Kidney (tissue), 14 donors: ENCODE data around the gene MSX1. TPM values are rescaled to one million over a fixed set of nuclear protein-coding genes. Genes with fewer than 3 reads are reported as not detected.
A peak's percentile ranks its signal among the peaks of the same experiment; 100 is the strongest.

Experiments
- DNase-seq, 5 donors: peaks; one replicate each; pipeline ENCODE4 v3.0.0-alpha.2; 2013 to 2020
- FAIRE-seq: peaks from 2 replicates; lab custom pipeline; 2012; peaks lifted over from hg19 to GRCh38; lab: Jason Lieb, UNC
- H3K27ac ChIP-seq, 2 donors: one replicate each; pipeline ENCODE4 v1.7.0; 2013; ENCODE audit warnings: low read depth in 2 of 2, low read length in 2 of 2, inconsistent platforms in 1 of 2
- H3K27me3 ChIP-seq: one replicate; pipeline ENCODE4 v1.7.1; 2013; ENCODE audit warnings: low read length, inconsistent platforms; ENCODE audit not compliant: control insufficient read depth, insufficient read depth
- H3K36me3 ChIP-seq, 3 donors: one replicate each; pipeline versions ENCODE4 v1.7.0 to v1.7.1; 2013; ENCODE audit warnings: low read length in 3 of 3, control low read depth in 1 of 3, inconsistent platforms in 1 of 3; ENCODE audit not compliant: insufficient read depth in 3 of 3, control insufficient read depth in 2 of 3
- H3K4me1 ChIP-seq, 3 donors: one replicate each; pipeline versions ENCODE4 v1.7.0 to v1.7.1; 2013; ENCODE audit warnings: low read length in 3 of 3, inconsistent platforms in 1 of 3, low read depth in 1 of 3; ENCODE audit not compliant: control insufficient read depth in 2 of 3, insufficient read depth in 2 of 3
- H3K4me3 ChIP-seq, 3 donors: one replicate each; pipeline versions ENCODE4 v1.7.0 to v1.8.1; 2013; ENCODE audit warnings: low read length in 3 of 3, control low read depth in 1 of 3, inconsistent platforms in 1 of 3
- H3K9ac ChIP-seq, 3 donors: one replicate each; pipeline versions ENCODE4 v1.7.0 to v1.7.1; 2013; ENCODE audit warnings: low read length in 3 of 3, control low read depth in 1 of 3, inconsistent platforms in 1 of 3
- H3K9me3 ChIP-seq, 3 donors: one replicate each; pipeline versions ENCODE4 v1.7.0 to v1.7.1; 2013; ENCODE audit warnings: low read length in 3 of 3, control low read depth in 1 of 3, inconsistent platforms in 1 of 3; ENCODE audit not compliant: control insufficient read depth in 2 of 3, insufficient read depth in 1 of 3
- intact Hi-C: fragments of 100-400 bp; cut with DNase I; formaldehyde crosslinking; loops from one replicate; pipeline ENCODE4 v1.11.1; 2022
- polyA plus RNA-seq: library from polyadenylated mRNA; stranded (reverse); fragments of 350-450 nt; fragmentation: Illumina TruSeq; extraction: RNeasy Lipid Tissue Mini Kit (QIAGEN cat#74804); gene quantifications from one replicate; pipeline ENCODE4 v1.2.3, GENCODE V29; 2014; ENCODE audit warnings: low read depth, low replicate concordance; ENCODE audit not compliant: insufficient read depth
- total RNA-seq: library from RNA; stranded (reverse); fragmentation: NEBNext Ultra II Directional; extraction: Animal tissue kit (Norgen Biotek cat#: 25700); gene quantifications from one replicate; pipeline ENCODE4 v1.2.1, GENCODE V29; 2021
- TF ChIP-seq, protein P1 (sequence below): IDR thresholded peaks from 3 replicates; pipeline ENCODE4 v1.5.1; 2012; ENCODE audit warnings: mild to moderate bottlenecking, moderate library complexity, borderline replicate concordance; ENCODE audit not compliant: insufficient read depth; ENCODE audit errors: extremely low read depth
- donor health status: control.
- donor health status: control.
- donor health status: control.
- donor health status: control.
- donor health status: control.
- donor health status: DM: yes; HTN: yes; CAD: no.
- donor health status: Normal renal cell carcinoma (clear cell type).

Gene MSX1
- total and polyA plus RNA-seq, 2 donors from 2014 or later = 2.3 to 3.0 TPM

DNA sequence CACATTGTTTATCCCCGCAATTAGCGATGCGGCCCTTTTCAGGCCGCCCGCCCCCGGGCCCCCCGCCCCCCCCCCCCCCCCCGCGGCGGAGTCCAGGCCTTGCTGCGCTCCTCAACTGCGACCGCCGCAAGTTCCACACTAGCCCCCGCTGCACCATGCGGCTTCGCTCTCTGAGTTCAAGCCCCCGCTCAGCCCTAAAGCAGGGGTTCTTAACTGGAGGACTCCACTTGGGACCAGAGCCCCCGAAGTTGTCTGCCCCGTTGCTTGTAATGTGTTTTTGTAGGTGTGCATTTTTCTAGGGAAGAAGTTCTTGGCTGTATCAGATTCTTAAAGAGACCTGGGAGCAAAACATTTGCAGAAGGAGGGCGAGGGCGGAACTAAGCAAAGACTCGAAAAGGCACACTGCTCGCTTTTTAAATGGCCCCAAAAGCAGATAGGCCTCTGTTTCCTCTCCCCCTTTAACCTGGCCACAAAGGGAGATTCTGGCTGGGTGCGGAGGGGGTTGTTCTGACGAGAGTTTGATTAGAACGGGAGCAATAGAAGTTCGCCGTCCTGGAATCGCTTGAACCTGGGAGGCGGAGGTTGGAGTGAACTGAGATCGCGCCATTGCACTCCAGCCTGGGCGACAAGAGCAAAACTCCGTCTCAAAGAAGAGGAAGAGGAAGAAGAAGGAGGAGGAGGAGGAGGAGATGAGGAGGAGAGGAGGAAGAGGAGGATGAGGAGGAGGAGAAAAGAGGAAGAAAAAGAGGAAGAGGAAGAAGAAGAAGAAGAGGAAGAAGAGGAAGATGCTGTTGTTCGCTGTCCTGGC, 2.3 kb upstream of the MSX1 start:
- H3K27me3 ChIP-seq = peaks cover 71% of the 10 kb centered on the region
- no peak for FAIRE-seq
- intact Hi-C loops = no loop called here
- no peak overlapping the region for H3K4me3 ChIP-seq
- peaks cover 0 to 16% (median 12%) of the 10 kb centered on the region in 3 donors for H3K4me1 ChIP-seq
- H3K36me3 ChIP-seq = no peaks in the 10 kb centered on the region
- H3K27ac ChIP-seq = no peak overlapping the region
- H3K9ac ChIP-seq = no peak overlapping the region
- DNase-seq = no peak
- TF ChIP-seq, protein P1, sequence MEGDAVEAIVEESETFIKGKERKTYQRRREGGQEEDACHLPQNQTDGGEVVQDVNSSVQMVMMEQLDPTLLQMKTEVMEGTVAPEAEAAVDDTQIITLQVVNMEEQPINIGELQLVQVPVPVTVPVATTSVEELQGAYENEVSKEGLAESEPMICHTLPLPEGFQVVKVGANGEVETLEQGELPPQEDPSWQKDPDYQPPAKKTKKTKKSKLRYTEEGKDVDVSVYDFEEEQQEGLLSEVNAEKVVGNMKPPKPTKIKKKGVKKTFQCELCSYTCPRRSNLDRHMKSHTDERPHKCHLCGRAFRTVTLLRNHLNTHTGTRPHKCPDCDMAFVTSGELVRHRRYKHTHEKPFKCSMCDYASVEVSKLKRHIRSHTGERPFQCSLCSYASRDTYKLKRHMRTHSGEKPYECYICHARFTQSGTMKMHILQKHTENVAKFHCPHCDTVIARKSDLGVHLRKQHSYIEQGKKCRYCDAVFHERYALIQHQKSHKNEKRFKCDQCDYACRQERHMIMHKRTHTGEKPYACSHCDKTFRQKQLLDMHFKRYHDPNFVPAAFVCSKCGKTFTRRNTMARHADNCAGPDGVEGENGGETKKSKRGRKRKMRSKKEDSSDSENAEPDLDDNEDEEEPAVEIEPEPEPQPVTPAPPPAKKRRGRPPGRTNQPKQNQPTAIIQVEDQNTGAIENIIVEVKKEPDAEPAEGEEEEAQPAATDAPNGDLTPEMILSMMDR = no peak
- no peaks in the 10 kb centered on the region for H3K9me3 ChIP-seq

DNA sequence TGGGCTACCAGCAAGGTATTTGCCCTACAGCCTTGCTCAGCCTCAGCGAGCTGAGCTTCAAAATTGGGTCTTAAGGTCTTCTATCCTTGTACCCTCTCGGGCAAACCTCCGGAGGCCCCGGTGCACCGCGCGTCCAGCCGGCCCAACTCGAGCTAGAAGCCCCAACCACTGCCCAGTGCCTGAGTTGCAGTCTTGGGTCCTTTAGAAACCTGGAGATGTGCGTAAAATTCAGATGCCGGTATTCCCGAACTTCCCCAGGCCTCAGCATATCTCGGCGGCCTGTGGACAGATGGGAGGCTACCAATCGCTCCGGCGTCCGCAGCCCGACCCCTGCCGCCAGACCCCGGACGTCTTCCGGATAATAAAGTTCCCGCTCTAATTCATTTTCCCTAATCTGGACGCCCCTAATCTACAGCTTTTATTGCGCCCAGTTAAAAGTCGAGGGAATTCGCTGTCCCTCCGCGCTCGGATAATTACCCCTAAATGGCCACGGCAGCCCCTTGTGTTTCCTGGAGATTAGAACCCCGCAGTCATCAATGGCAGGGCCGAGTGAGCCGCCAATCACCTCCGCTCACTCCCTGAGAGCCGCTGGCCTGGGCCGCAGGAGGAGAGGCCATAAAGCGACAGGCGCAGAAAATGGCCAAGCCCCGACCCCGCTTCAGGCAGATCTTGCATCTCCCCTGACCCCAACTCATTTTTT, 1.5 kb upstream of the MSX1 start:
- DNase-seq (peak in 2 of 5 donors; percentile 47 to 68), FAIRE-seq (no peak)
- H3K27ac ChIP-seq = no peak overlapping the region
- H3K4me3 ChIP-seq = no peak overlapping the region
- no peaks in the 10 kb centered on the region for H3K36me3 ChIP-seq
- TF ChIP-seq, protein P1 = no peak
- no peaks in the 10 kb centered on the region for H3K9me3 ChIP-seq
- intact Hi-C loops = no loop called here
- H3K9ac ChIP-seq = no peak overlapping the region
- peaks cover 0 to 12% (median 11%) of the 10 kb centered on the region in 3 donors for H3K4me1 ChIP-seq
- H3K27me3 ChIP-seq = peaks cover 68% of the 10 kb centered on the region

DNA sequence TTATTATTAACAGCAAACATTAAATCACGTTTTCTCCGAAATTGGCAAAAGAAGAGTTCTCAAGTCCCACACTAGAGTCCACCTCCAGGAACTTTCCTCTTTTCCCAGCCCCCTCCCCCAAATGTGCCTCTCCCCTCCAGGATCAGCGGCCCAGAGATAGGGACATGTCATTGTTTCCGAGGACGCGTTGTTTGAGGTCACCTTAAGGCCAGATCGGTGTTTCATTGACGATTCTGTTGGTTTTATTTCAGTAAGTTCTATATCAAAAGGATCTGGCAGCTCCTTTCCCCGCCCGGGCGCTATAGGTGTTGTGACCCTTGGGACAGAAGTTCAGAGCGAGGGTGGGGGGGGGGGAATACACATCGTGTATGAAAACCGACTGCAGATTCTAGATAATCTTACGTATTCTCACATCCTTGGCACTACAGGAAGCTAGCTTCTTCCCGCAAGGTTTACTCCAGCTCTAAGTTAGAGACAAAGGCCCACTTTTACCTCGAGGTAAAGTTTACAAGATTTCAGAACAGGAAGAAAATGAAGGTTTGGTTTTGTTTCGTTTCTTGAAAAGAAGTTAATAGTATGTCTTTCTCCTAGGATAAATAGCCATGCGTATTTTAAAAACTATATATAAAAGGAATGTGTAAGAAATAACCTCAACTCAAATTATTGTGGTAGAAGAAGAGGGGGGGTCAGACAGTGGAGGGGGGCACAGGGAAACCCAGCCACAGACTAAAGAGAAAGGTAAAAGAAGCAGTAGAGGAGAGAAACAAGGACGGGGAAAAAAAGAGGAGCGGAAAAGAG, 739 bp upstream of the MSX1 start:
- intact Hi-C loops = no loop called here
- peak overlapping the region in 2 of 3 donors; percentile 34 to 51 for H3K4me3 ChIP-seq
- H3K27me3 ChIP-seq = peaks cover 68% of the 10 kb centered on the region
- H3K36me3 ChIP-seq = no peaks in the 10 kb centered on the region
- H3K27ac ChIP-seq = no peak overlapping the region
- peaks cover 0 to 12% (median 4%) of the 10 kb centered on the region in 3 donors for H3K4me1 ChIP-seq
- no peaks in the 10 kb centered on the region for H3K9me3 ChIP-seq
- no peak overlapping the region for H3K9ac ChIP-seq
- DNase-seq = peak in 2 of 5 donors; percentile 8 to 47
- no peak for FAIRE-seq
- TF ChIP-seq, protein P1 = no peak
